Vagina (tissue), 2 donors: Measurements from ENCODE around the gene INO80C. TPM values are rescaled to one million over a fixed set of nuclear protein-coding genes. Genes with fewer than 3 reads are reported as not detected.

ENCODE experiments used
- DNase-seq, 2 donors: peaks; one replicate each; pipeline ENCODE4 v3.0.0-alpha.2; 2017; ENCODE audit errors: extremely low spot score in 2 of 2
- H3K27ac ChIP-seq: fragments of 200-600 bp; sonication (generic); one replicate; pipeline ENCODE4 v1.5.1; 2019
- H3K27me3 ChIP-seq: fragments of 200-600 bp; sonication (generic); one replicate; pipeline ENCODE4 v1.5.1; 2019
- H3K36me3 ChIP-seq, 2 donors: fragments of 200-600 bp; sonication (generic); one replicate each; pipeline ENCODE4 v1.5.1; 2017 to 2019
- H3K4me1 ChIP-seq: fragments of 200-600 bp; sonication (generic); one replicate; pipeline ENCODE4 v1.5.1; 2019
- H3K4me3 ChIP-seq, 2 donors: fragments of 200-600 bp; sonication (generic); 1 replicate in 1 of 2; 2 replicates in 1 of 2; pipeline ENCODE4 v1.5.1; 2016 to 2019
- H3K9me3 ChIP-seq: fragments of 200-600 bp; sonication (generic); one replicate; pipeline ENCODE4 v1.5.1; 2019
- POLR2A ChIP-seq, 2 donors: fragments of 450-650 bp; IDR thresholded peaks; one replicate each; pipeline ENCODE4 v1.6.1; 2017; ENCODE audit warnings: antibody characterized with exemption in 2 of 2, mild to moderate bottlenecking in 2 of 2, moderate library complexity in 2 of 2
- POLR2AphosphoS5 ChIP-seq, 2 donors: sonication (generic); formaldehyde crosslinking; IDR thresholded peaks; one replicate each; pipeline ENCODE4 v1.9.0; 2017; ENCODE audit warnings: antibody characterized with exemption in 2 of 2, mild to moderate bottlenecking in 2 of 2, low read depth in 1 of 2; ENCODE audit not compliant: insufficient read depth in 1 of 2
- intact Hi-C: fragments of 100-400 bp; cut with DNase I; formaldehyde crosslinking; loops from one replicate; pipeline ENCODE4 v1.15.1; 2023
- total RNA-seq: library from RNA; depleted of rRNA; stranded (reverse); fragments of >200 nt; gene quantifications from one replicate; pipeline ENCODE4 v1.2.3, GENCODE V29; 2016
- TF ChIP-seq, protein P1 (sequence below), 3 experiments: fragments of 450-650 bp in 2 of 3; fragments of 200-600 bp in 1 of 3; sonication (generic) in 1 of 3; IDR thresholded peaks; one replicate each; pipeline ENCODE4 v1.5.1; 2017 to 2019; ENCODE audit warnings: antibody characterized with exemption in 3 of 3, mild to moderate bottlenecking in 2 of 3, moderate library complexity in 2 of 3

INO80C gene
- total RNA-seq, 1 donor from 2014 or later: 21.1 TPM

DNA sequence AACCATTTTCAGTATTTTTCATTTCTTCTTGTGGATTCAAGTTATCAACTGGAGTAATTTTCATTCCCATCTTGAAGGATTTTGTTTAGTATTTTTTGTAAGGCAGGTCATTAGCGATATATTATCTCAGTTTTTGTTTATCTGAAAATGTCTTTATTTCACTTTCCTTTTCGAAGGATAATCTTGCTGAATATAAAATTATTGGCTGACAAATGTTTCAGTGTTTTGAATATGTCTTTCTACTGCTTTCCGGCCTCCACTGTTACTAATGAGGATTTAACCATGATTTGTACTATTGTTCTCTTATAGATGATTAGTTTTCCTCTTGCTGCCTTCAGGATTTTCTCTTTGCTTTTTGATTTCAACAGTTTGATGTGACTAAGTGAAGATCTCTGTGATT, 62.4 kb downstream of the INO80C start:
- no peak overlapping the region for H3K4me3 ChIP-seq
- no peaks in the 10 kb centered on the region for H3K4me1 ChIP-seq
- no peak for DNase-seq
- H3K36me3 ChIP-seq: no peaks in the 10 kb centered on the region
- H3K27ac ChIP-seq: no peak overlapping the region
- intact Hi-C loops: no loop called here
- TF ChIP-seq, protein P1, sequence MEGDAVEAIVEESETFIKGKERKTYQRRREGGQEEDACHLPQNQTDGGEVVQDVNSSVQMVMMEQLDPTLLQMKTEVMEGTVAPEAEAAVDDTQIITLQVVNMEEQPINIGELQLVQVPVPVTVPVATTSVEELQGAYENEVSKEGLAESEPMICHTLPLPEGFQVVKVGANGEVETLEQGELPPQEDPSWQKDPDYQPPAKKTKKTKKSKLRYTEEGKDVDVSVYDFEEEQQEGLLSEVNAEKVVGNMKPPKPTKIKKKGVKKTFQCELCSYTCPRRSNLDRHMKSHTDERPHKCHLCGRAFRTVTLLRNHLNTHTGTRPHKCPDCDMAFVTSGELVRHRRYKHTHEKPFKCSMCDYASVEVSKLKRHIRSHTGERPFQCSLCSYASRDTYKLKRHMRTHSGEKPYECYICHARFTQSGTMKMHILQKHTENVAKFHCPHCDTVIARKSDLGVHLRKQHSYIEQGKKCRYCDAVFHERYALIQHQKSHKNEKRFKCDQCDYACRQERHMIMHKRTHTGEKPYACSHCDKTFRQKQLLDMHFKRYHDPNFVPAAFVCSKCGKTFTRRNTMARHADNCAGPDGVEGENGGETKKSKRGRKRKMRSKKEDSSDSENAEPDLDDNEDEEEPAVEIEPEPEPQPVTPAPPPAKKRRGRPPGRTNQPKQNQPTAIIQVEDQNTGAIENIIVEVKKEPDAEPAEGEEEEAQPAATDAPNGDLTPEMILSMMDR (IDR thresholded peaks at IDR 0.05): no peak
- no peak for TF ChIP-seq POLR2AphosphoS5 (IDR thresholded peaks at IDR 0.05; ENCODE audit: insufficient read depth in 1 of 2, low read depth in 1 of 2)
- no peaks in the 10 kb centered on the region for H3K27me3 ChIP-seq
- no peaks in the 10 kb centered on the region for H3K9me3 ChIP-seq

DNA sequence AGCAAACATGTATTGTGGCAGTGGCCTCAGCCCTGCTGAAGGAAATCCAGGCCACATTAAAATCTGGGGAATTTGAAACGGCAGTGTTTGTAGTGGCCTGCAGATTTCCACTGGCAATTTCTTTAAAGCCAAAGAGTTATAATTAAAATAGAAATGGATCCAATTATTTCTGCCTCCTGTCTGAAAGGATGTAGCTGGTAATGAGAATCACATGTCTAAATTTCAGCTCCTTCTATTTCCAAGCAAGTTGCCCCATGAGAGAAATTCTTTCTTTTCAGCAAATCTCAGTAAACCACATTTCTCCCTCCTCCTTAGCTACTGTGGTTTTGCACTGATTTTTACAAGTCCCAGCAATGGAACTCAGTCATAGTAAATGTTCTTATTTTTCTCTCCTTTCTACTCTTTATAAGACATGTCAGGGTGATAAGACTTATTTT, 65.2 kb downstream of the INO80C start:
- Histone ChIP-seq H3K27ac (no peak overlapping the region), H3K36me3 (no peaks in the 10 kb centered on the region), H3K4me3 (no peak overlapping the region), H3K27me3 (no peaks in the 10 kb centered on the region), H3K4me1 (no peaks in the 10 kb centered on the region), H3K9me3 (no peaks in the 10 kb centered on the region)
- no peak for DNase-seq
- no peak for TF ChIP-seq POLR2A (IDR thresholded peaks at IDR 0.05)
- no peak for TF ChIP-seq POLR2AphosphoS5 (IDR thresholded peaks at IDR 0.05; ENCODE audit: insufficient read depth in 1 of 2, low read depth in 1 of 2)
- TF ChIP-seq, protein P1 (IDR thresholded peaks at IDR 0.05): no peak
- intact Hi-C loops: no loop called here

DNA sequence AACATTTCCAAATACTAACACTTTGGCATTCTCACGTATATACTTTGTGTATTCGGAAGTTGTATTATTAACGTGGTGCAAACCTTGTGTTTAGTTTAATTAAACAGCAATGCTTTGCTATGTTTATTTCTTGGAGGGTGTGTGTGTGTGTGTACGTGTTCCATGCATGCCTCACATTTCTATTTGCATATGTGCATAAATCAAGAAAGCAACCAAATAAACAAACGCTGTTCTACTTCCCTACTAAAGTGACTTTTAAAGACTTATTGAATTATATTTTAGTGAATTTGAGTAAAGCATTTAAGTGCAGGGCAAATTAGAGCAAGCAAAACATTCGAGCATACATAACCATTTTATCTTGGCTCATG, 66.4 kb downstream of the INO80C start:
- intact Hi-C loops: no loop called here
- no peaks in the 10 kb centered on the region for H3K4me1 ChIP-seq
- DNase-seq: no peak
- no peak overlapping the region for H3K27ac ChIP-seq
- H3K4me3 ChIP-seq: no peak overlapping the region
- no peak for TF ChIP-seq POLR2A (IDR thresholded peaks at IDR 0.05)
- no peaks in the 10 kb centered on the region for H3K36me3 ChIP-seq
- H3K27me3 ChIP-seq: no peaks in the 10 kb centered on the region
- H3K9me3 ChIP-seq: no peaks in the 10 kb centered on the region

DNA sequence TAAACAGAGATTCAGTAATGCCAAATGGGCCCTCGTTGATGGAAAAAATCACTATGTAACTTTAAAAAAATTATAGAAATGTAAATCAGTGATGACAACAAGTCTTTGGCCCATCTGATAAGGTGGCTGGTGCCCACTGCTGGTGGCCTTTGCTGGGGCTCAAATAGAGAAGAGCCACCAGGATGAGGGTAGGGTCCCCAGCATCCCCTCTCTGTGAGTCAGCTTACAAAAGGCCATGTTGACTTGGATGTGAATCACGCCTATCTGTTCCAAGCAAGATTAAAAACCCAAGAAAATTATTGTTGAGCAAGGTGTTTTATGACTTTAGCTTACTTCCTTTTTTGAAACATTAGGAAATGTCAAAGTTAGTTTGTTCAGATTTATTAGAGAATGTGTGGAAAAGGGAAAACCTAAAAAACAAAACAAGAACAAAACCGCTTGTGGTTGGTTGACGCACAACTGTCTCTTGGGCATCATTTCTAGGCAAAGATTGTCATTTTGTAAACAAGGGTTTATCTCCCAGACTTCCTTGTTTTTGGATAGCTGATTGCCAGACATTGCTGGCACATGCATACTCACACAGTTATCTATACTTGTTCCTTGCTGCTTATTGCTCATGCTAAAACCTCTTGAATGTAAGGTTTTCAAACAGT, 66.9 kb downstream of the INO80C start:
- H3K27me3 ChIP-seq: no peaks in the 10 kb centered on the region
- H3K27ac ChIP-seq: no peak overlapping the region
- H3K4me3 ChIP-seq: no peak overlapping the region
- DNase-seq: no peak
- H3K4me1 ChIP-seq: no peaks in the 10 kb centered on the region
- intact Hi-C loops: no loop called here
- H3K36me3 ChIP-seq: no peaks in the 10 kb centered on the region
- TF ChIP-seq POLR2A (IDR thresholded peaks at IDR 0.05): no peak
- TF ChIP-seq, protein P1 (IDR thresholded peaks at IDR 0.05): no peak
- TF ChIP-seq POLR2AphosphoS5 (IDR thresholded peaks at IDR 0.05; ENCODE audit: insufficient read depth in 1 of 2, low read depth in 1 of 2): no peak
- no peaks in the 10 kb centered on the region for H3K9me3 ChIP-seq

DNA sequence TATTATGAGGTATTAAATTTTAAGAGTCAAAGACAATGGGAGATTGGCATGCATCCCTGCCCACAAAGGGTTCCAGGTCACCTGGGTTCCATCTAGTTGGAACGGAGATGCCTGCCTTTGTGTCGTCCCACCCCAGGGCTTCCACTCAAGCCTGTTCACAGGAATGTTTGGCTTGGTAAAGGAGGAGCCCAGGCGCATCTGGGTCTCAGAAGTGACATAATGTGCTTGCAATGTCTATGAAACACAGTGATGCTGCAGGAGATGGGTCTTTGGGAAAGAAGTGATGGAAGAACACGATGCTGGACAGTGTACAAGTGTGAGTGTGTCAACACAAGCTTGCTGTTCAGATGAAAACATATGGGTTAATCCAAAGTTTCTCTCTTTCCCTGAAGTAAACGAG, 71.0 kb downstream of the INO80C start:
- no peaks in the 10 kb centered on the region for H3K27me3 ChIP-seq
- H3K27ac ChIP-seq: no peak overlapping the region
- H3K9me3 ChIP-seq: no peaks in the 10 kb centered on the region
- H3K4me1 ChIP-seq: no peaks in the 10 kb centered on the region
- H3K36me3 ChIP-seq: no peaks in the 10 kb centered on the region
- intact Hi-C loops: no loop called here
- no peak overlapping the region for H3K4me3 ChIP-seq
- TF ChIP-seq POLR2AphosphoS5 (IDR thresholded peaks at IDR 0.05; ENCODE audit: insufficient read depth in 1 of 2, low read depth in 1 of 2): no peak
- no peak for TF ChIP-seq POLR2A (IDR thresholded peaks at IDR 0.05)
- TF ChIP-seq, protein P1 (IDR thresholded peaks at IDR 0.05): no peak
- DNase-seq: no peak
